Measurements from ENCODE around the gene SZT2. TPM values are rescaled to one million over a fixed set of nuclear protein-coding genes. Genes with fewer than 3 reads are reported as not detected.

The SZT2 gene
- total and polyA plus RNA-seq, 10 of the 15 experiments (the other 5 are each of a cell fraction or from before 2014, with no cell fraction given) = 1.4 to 38.3 (median 12.7) TPM

DNA sequence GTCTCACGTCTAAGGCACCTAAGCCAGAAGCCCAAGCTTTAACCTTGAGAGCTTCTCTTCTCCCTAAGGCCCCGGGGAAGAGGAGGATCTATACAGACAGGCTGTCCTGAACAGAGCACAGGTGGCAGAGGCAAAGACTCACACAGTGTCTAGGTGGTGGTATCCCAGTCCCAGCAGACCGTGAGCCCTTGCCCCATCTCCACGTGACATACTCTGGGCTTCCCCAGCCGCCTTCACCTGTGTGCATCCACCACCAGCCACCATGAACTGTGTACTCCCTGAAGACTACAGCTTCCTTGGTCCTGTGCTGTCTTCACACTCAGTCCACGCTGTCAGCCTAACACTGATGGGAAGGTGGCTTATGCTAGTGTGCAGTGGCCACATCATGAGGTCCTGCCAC lies 31.7 kb downstream of the SZT2 start:
- BruUV-seq (replicated peaks) = no TSS peak
- Histone ChIP-seq H3K4me2 (ENCODE audit: control insufficient read depth, insufficient read depth) (no peak overlapping the region), H3K4me1 (ENCODE audit: control insufficient read depth, insufficient read depth, low read length) (peaks cover 9% of the 10 kb centered on the region), H2AFZ (ENCODE audit: control insufficient read depth, low read depth, low read length) (no peak overlapping the region), H3K4me3 (no peak overlapping the region), H3K9ac (ENCODE audit: control insufficient read depth, insufficient read depth, low read length) (no peak overlapping the region), H3K27ac (ENCODE audit: control insufficient read depth, insufficient read depth) (no peak overlapping the region), H3K27me3 (replicated peaks in 1 of 2; ENCODE audit: control insufficient read depth in 2 of 2, insufficient read depth in 2 of 2, low read length in 1 of 2) (no peaks in the 10 kb centered on the region), H3K79me2 (ENCODE audit: control insufficient read depth, insufficient read depth, low read length) (no peaks in the 10 kb centered on the region), H3K36me3 (ENCODE audit: control insufficient read depth in 2 of 2, insufficient read depth in 2 of 2, low read length in 1 of 2) (peaks cover 23 to 37% of the 10 kb centered on the region in 2 experiments), H3K9me3 (replicated peaks; ENCODE audit: control insufficient read depth, insufficient read depth, low read length) (no peaks in the 10 kb centered on the region), H4K20me1 (ENCODE audit: control insufficient read depth, insufficient read depth) (no peaks in the 10 kb centered on the region)
- RAD21 ChIA-PET (ENCODE audit: unreplicated experiment) = no interaction called here
- WGBS (ENCODE audit: insufficient coverage, insufficient replicate concordance, low lambda C conversion rate, missing lambda C conversion rate) = 63% methylated on average over 6 of the region's 6 CpGs
- no peak for ATAC-seq
- intact Hi-C loops (cut with micrococcal nuclease; ENCODE audit: unreplicated experiment) = no loop called here
- FAIRE-seq = no peak
- DNase-seq (ENCODE audit: low read depth, low spot score) = no peak
- no peak for TF ChIP-seq YBX1 (IDR thresholded peaks at IDR 0.05)
- no peak for TF ChIP-seq RCOR1 (conservative IDR thresholded peaks at IDR 0.05; ENCODE audit: low read depth, low read length)
- TF ChIP-seq LARP7 (IDR thresholded peaks at IDR 0.05) = no peak
- SMC1A ChIA-PET (ENCODE audit: uncharacterized antibody, unreplicated experiment) = no interaction called here
- POLR2A ChIA-PET = no interaction called here
- CTCF ChIA-PET = no interaction called here
- in situ Hi-C loops (cut with MboI) = no loop called here

DNA sequence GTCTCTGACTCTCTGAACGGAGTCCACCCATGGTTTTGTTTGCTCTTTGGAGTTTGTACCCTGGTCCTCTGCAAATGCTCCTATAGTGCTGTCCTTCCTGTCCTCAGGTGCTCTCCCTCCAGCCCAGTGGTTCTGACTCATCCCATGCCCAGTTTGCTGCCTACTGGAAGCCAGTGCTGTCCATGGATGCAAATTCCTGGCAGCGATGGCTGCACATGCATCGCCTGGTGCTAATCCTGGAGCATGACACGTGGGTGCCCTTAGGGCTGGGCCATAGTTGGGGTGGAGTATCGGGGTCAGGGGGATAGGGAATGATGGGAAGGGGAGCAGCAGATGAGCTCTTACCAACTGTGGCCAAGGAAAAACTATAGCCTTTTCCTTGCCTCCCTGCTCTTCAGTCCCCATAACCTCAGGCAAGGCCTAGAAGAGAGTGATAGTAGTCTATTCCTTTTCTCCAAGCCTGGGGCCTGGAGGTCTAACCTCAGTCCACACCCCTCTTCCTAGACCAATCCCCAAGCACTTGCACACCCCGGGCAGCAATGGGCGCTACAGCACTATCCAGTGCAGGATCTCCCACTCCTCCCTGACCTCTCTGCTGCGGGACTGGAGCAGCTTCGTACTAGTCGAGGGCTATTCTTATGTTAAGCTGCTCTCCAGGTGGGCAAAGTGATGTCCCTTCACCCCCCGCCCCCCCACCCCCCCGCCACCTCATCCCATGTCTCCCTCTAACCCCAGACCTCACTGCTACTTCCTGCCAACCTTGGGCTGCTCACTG lies 32.5 kb downstream of the SZT2 start:
- Histone ChIP-seq H3K36me3 (ENCODE audit: control insufficient read depth in 2 of 2, insufficient read depth in 2 of 2, low read length in 1 of 2) (peaks cover 25 to 37% of the 10 kb centered on the region in 2 experiments), H3K4me3 (no peak overlapping the region), H3K27ac (ENCODE audit: control insufficient read depth, insufficient read depth) (no peak overlapping the region), H2AFZ (ENCODE audit: control insufficient read depth, low read depth, low read length) (no peak overlapping the region), H4K20me1 (ENCODE audit: control insufficient read depth, insufficient read depth) (no peaks in the 10 kb centered on the region), H3K27me3 (replicated peaks in 1 of 2; ENCODE audit: control insufficient read depth in 2 of 2, insufficient read depth in 2 of 2, low read length in 1 of 2) (no peaks in the 10 kb centered on the region), H3K9ac (ENCODE audit: control insufficient read depth, insufficient read depth, low read length) (no peak overlapping the region), H3K9me3 (replicated peaks; ENCODE audit: control insufficient read depth, insufficient read depth, low read length) (no peaks in the 10 kb centered on the region), H3K79me2 (ENCODE audit: control insufficient read depth, insufficient read depth, low read length) (no peaks in the 10 kb centered on the region), H3K4me1 (ENCODE audit: control insufficient read depth, insufficient read depth, low read length) (peaks cover 9% of the 10 kb centered on the region), H3K4me2 (ENCODE audit: control insufficient read depth, insufficient read depth) (no peak overlapping the region)
- TF ChIP-seq, protein P1, sequence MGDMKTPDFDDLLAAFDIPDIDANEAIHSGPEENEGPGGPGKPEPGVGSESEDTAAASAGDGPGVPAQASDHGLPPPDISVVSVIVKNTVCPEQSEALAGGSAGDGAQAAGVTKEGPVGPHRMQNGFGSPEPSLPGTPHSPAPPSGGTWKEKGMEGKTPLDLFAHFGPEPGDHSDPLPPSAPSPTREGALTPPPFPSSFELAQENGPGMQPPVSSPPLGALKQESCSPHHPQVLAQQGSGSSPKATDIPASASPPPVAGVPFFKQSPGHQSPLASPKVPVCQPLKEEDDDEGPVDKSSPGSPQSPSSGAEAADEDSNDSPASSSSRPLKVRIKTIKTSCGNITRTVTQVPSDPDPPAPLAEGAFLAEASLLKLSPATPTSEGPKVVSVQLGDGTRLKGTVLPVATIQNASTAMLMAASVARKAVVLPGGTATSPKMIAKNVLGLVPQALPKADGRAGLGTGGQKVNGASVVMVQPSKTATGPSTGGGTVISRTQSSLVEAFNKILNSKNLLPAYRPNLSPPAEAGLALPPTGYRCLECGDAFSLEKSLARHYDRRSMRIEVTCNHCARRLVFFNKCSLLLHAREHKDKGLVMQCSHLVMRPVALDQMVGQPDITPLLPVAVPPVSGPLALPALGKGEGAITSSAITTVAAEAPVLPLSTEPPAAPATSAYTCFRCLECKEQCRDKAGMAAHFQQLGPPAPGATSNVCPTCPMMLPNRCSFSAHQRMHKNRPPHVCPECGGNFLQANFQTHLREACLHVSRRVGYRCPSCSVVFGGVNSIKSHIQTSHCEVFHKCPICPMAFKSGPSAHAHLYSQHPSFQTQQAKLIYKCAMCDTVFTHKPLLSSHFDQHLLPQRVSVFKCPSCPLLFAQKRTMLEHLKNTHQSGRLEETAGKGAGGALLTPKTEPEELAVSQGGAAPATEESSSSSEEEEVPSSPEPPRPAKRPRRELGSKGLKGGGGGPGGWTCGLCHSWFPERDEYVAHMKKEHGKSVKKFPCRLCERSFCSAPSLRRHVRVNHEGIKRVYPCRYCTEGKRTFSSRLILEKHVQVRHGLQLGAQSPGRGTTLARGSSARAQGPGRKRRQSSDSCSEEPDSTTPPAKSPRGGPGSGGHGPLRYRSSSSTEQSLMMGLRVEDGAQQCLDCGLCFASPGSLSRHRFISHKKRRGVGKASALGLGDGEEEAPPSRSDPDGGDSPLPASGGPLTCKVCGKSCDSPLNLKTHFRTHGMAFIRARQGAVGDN (IDR thresholded peaks at IDR 0.05) = no peak
- no peak for DNase-seq (ENCODE audit: low read depth, low spot score)
- ChIA-PET CTCF (interaction anchor here (0.9 kb wide), 1 partner anchor 8 kb away, joined by 3 read pairs; no protein-coding TSS in a partner anchor), POLR2A (no interaction called here), RAD21 (ENCODE audit: unreplicated experiment) (no interaction called here), SMC1A (ENCODE audit: uncharacterized antibody, unreplicated experiment) (no interaction called here)
- in situ Hi-C loops (cut with MboI) = no loop called here
- no peak for ATAC-seq
- intact Hi-C loops (cut with micrococcal nuclease; ENCODE audit: unreplicated experiment) = no loop called here
- no peak for FAIRE-seq
- 93% methylated on average over 10 of the region's 12 CpGs for WGBS (ENCODE audit: insufficient coverage, insufficient replicate concordance, low lambda C conversion rate, missing lambda C conversion rate)
- no TSS peak for BruUV-seq (replicated peaks)

All from GM12878 (cell line).